IMR-90 (cell line): ENCODE results near the gene GOT1.

ENCODE experiments used
- CEBPB ChIP-seq: IDR thresholded peaks from 2 replicates; pipeline ENCODE4 v1.6.1; 2012; ENCODE audit warnings: low read depth, low read length, improper control_type of control experiment
- MAFK ChIP-seq: IDR thresholded peaks from 2 replicates; pipeline ENCODE4 v1.6.1; 2012; ENCODE audit warnings: low read depth, low read length, improper control_type of control experiment
- MAZ ChIP-seq: IDR thresholded peaks from 2 replicates; pipeline ENCODE4 v1.6.1; 2012; ENCODE audit warnings: low read depth, mild to moderate bottlenecking, low read length, improper control_type of control experiment, moderate library complexity, borderline replicate concordance
- MXI1 ChIP-seq: IDR thresholded peaks from 2 replicates; pipeline ENCODE4 v1.6.1; 2012; ENCODE audit warnings: low read depth, mild to moderate bottlenecking, low read length, moderate library complexity, borderline replicate concordance
- POLR2A ChIP-seq: IDR thresholded peaks from 2 replicates; pipeline ENCODE4 v1.6.1; 2012; ENCODE audit warnings: mild to moderate bottlenecking, low read depth, low read length
- RAD21 ChIP-seq: IDR thresholded peaks from 2 replicates; pipeline ENCODE4 v1.6.1; 2012; ENCODE audit warnings: low read length, improper control_type of control experiment
- RCOR1 ChIP-seq: IDR thresholded peaks from 2 replicates; pipeline ENCODE4 v1.6.1; 2012; ENCODE audit warnings: mild to moderate bottlenecking, low read length, improper control_type of control experiment; ENCODE audit not compliant: insufficient replicate concordance
- SMC3 ChIP-seq: fragments of 150-350 bp; IDR thresholded peaks from 2 replicates; pipeline ENCODE4 v1.6.1; 2016; ENCODE audit warnings: low read depth, mild to moderate bottlenecking, antibody characterized with exemption, low read length, moderate library complexity
- TF ChIP-seq, protein P1 (sequence below): conservative IDR thresholded peaks from 2 replicates; pipeline ENCODE4 v1.5.1; 2012; ENCODE audit warnings: mild to moderate bottlenecking, low read depth, low read length, improper control_type of control experiment
- TF ChIP-seq, protein P2 (sequence below): fragments of 150-350 bp; IDR thresholded peaks from 2 replicates; pipeline ENCODE4 v1.6.1; 2016; ENCODE audit warnings: low read depth, mild to moderate bottlenecking, low read length, moderate library complexity, borderline replicate concordance
- TF ChIP-seq, protein P3 (sequence below): fragments of 150-350 bp; IDR thresholded peaks from 2 replicates; pipeline ENCODE4 v1.6.1; 2017; ENCODE audit warnings: mild to moderate bottlenecking, antibody characterized with exemption, low read length, low read depth

DNA sequence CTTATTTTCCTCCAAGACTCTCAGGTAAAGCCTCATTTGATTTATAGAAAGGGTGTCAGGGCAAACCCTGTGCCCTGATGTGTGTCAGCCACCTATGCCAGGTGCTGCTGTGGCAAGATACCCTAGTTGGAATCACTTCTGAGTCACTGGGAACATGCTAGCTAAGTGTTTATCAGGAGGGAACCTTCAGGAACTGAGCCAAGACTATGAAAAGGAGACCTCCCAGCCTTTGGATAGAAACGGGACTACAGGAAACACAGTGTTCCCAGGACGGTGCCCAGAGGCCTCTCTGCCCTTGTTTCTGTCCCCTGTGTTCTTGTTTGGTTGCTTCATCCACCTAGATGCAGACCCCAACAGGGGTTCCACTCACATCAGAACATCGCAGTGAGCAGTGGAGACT is 72.7 kb downstream of the GOT1 start:
- TF ChIP-seq, protein P1, sequence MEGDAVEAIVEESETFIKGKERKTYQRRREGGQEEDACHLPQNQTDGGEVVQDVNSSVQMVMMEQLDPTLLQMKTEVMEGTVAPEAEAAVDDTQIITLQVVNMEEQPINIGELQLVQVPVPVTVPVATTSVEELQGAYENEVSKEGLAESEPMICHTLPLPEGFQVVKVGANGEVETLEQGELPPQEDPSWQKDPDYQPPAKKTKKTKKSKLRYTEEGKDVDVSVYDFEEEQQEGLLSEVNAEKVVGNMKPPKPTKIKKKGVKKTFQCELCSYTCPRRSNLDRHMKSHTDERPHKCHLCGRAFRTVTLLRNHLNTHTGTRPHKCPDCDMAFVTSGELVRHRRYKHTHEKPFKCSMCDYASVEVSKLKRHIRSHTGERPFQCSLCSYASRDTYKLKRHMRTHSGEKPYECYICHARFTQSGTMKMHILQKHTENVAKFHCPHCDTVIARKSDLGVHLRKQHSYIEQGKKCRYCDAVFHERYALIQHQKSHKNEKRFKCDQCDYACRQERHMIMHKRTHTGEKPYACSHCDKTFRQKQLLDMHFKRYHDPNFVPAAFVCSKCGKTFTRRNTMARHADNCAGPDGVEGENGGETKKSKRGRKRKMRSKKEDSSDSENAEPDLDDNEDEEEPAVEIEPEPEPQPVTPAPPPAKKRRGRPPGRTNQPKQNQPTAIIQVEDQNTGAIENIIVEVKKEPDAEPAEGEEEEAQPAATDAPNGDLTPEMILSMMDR = no peak
- TF ChIP-seq POLR2A (no peak), MAFK (no peak), SMC3 (no peak), RCOR1 (no peak), RAD21 (no peak), MXI1 (no peak), CEBPB (no peak), MAZ (no peak)
- TF ChIP-seq, protein P2, sequence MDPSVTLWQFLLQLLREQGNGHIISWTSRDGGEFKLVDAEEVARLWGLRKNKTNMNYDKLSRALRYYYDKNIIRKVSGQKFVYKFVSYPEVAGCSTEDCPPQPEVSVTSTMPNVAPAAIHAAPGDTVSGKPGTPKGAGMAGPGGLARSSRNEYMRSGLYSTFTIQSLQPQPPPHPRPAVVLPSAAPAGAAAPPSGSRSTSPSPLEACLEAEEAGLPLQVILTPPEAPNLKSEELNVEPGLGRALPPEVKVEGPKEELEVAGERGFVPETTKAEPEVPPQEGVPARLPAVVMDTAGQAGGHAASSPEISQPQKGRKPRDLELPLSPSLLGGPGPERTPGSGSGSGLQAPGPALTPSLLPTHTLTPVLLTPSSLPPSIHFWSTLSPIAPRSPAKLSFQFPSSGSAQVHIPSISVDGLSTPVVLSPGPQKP = no peak
- TF ChIP-seq, protein P3, sequence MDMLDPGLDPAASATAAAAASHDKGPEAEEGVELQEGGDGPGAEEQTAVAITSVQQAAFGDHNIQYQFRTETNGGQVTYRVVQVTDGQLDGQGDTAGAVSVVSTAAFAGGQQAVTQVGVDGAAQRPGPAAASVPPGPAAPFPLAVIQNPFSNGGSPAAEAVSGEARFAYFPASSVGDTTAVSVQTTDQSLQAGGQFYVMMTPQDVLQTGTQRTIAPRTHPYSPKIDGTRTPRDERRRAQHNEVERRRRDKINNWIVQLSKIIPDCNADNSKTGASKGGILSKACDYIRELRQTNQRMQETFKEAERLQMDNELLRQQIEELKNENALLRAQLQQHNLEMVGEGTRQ = no peak
